NB4 (cell line): Measurements from ENCODE around the gene RIPOR3.

Experiments used
- TF ChIP-seq, protein P1 (sequence below): IDR thresholded peaks from 2 replicates; pipeline ENCODE4 v1.6.1; 2011; ENCODE audit warnings: low read depth, low read length
- TF ChIP-seq, protein P2 (sequence below): IDR thresholded peaks from one replicate; pipeline ENCODE4 v1.5.1; 2012; ENCODE audit warnings: low read depth, low read length

DNA sequence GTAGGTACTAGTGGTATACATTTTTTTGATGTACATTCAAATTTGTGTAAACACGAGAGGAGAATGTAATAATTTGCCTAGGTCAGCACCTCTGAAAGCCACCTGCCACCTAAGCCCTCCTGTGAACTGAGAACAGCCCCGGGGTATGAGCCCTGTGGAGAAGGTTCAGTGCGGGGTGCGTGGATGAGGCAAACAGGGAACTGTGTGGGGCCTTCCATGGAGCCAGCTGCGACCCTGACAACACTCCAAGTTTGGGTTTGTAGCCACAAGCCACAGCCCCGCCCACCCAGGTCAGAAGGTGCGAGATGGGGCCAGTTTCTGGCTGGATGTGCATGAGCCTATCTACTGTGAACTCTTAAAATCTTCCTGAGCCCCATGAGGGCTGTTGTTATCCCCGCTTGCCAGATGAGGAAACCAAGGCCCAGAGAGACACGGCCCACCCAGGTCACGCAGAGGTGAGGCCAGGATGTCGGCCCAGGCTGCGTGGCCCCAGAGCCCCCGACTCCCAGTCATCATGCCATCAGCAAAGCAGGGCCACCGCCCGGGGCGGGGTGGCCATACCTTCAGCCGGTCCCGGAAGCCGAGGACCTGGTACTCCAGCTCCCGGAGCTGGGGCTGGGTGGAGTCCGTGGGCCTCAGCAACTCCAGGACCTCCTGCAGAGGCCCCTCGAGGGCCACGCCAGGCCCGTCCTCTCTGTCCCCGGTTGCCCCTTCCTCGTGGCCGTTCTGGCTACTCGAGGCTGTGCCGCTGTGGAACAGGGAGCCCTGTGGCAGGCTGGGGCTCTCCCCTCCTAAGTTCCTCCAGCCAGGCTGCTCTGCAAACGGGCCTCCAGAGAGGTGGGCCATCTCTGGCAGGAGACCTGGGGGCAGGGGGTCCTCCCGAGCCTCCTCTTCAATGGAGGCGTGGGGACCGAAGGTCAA, 89.6 kb downstream of the RIPOR3 start:
- TF ChIP-seq, protein P1, sequence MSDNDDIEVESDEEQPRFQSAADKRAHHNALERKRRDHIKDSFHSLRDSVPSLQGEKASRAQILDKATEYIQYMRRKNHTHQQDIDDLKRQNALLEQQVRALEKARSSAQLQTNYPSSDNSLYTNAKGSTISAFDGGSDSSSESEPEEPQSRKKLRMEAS = no peak
- TF ChIP-seq, protein P2, sequence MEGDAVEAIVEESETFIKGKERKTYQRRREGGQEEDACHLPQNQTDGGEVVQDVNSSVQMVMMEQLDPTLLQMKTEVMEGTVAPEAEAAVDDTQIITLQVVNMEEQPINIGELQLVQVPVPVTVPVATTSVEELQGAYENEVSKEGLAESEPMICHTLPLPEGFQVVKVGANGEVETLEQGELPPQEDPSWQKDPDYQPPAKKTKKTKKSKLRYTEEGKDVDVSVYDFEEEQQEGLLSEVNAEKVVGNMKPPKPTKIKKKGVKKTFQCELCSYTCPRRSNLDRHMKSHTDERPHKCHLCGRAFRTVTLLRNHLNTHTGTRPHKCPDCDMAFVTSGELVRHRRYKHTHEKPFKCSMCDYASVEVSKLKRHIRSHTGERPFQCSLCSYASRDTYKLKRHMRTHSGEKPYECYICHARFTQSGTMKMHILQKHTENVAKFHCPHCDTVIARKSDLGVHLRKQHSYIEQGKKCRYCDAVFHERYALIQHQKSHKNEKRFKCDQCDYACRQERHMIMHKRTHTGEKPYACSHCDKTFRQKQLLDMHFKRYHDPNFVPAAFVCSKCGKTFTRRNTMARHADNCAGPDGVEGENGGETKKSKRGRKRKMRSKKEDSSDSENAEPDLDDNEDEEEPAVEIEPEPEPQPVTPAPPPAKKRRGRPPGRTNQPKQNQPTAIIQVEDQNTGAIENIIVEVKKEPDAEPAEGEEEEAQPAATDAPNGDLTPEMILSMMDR = no peak
